ENCODE data around the gene CEP72. TPM values are rescaled to one million over a fixed set of nuclear protein-coding genes. Genes with fewer than 3 reads are reported as not detected.
"Not testable (repeated sequence)": the region's sequence is repeated elsewhere in the genome, so short reads cannot be mapped to it uniquely, and the experiment has no call there.

The CEP72 gene
- total and polyA plus RNA-seq, 2 donors (not counting 1 experiment from before 2014, with no cell fraction given), result 7.7 to 32.9 TPM

GRCh38 chr5:575636-576035 is 36.5 kb upstream of the CEP72 start:
- CTCF ChIA-PET, result no interaction called here
- Histone ChIP-seq H3K9me3 (ENCODE audit: control extremely low read depth in 1 of 3, control insufficient read depth in 2 of 3, insufficient read depth in 1 of 3, low read length in 2 of 3) (peaks cover 0 to 33% (median 24%) of the 10 kb centered on the region in 3 donors), H3K4me1 (ENCODE audit: control insufficient read depth in 2 of 2, insufficient read depth in 2 of 2, low read length in 2 of 2) (no peaks in the 10 kb centered on the region), H3K4me3 (ENCODE audit: control extremely low read depth in 1 of 5, extremely low read depth in 1 of 5, insufficient read depth in 1 of 5, low read depth in 2 of 5, low read length in 4 of 5) (no peak overlapping the region), H3K27me3 (replicated peaks in 1 of 4; ENCODE audit: control extremely low read depth in 1 of 4, control insufficient read depth in 3 of 4, insufficient read depth in 4 of 4, low read length in 3 of 4) (peaks cover 0 to 31% (median 6%) of the 10 kb centered on the region in 4 experiments), H4K20me1 (ENCODE audit: control insufficient read depth, insufficient read depth, low read length, poor library complexity, severe bottlenecking) (no peaks in the 10 kb centered on the region), H3K27ac (ENCODE audit: low read length in 2 of 2) (no peak overlapping the region), H2AFZ (ENCODE audit: insufficient read depth, low read depth, low read length, poor library complexity, severe bottlenecking) (no peak overlapping the region), H3K36me3 (replicated peaks in 1 of 2; ENCODE audit: control extremely low read depth in 1 of 2, control insufficient read depth in 1 of 2, extremely low read depth in 1 of 2, insufficient read depth in 2 of 2, low read length in 1 of 2) (no peaks in the 10 kb centered on the region), H3K4me2 (replicated peaks; ENCODE audit: low read depth, low read length, poor library complexity, severe bottlenecking) (no peak overlapping the region), H3K9ac (ENCODE audit: low read length) (no peak overlapping the region), H3K79me2 (ENCODE audit: control insufficient read depth, insufficient read depth, low read length) (no peaks in the 10 kb centered on the region)
- WGBS (ENCODE audit: insufficient coverage), result 39% methylated on average over 2 of the region's 4 CpGs
- TF ChIP-seq EZH2 (IDR thresholded peaks at IDR 0.05; ENCODE audit: borderline replicate concordance, insufficient read depth, low read depth, low read length, poor library complexity, severe bottlenecking), result no peak
- no peak for TF ChIP-seq CTCF (IDR thresholded peaks at IDR 0.05)
- POLR2A ChIA-PET, result no interaction called here
- H3K9me3 Mint-ChIP-seq (ENCODE audit: insufficient read depth), result peaks cover 13% of the 10 kb centered on the region
- ATAC-seq (ENCODE audit: low read depth) (no peak), DNase-seq (no peak)
- intact Hi-C loops (cut with micrococcal nuclease), result no loop called here
- peaks cover 3% of the 10 kb centered on the region for H3K4me1 Mint-ChIP-seq
- H3K27ac Mint-ChIP-seq, result no peak overlapping the region
- no peak overlapping the region for H3K4me3 Mint-ChIP-seq
- H3K27me3 Mint-ChIP-seq, result peaks cover 46% of the 10 kb centered on the region

- peaks cover 0 to 35% (median 10%) of the 10 kb centered on the region in 4 experiments for H3K27me3 ChIP-seq (replicated peaks in 1 of 4; ENCODE audit: control extremely low read depth in 1 of 4, control insufficient read depth in 3 of 4, insufficient read depth in 4 of 4, low read length in 3 of 4)
- Mint-ChIP-seq H3K27me3 (peaks cover 55% of the 10 kb centered on the region), H3K9me3 (ENCODE audit: insufficient read depth) (peaks cover 13% of the 10 kb centered on the region)
- H3K4me2 ChIP-seq (replicated peaks; ENCODE audit: low read depth, low read length, poor library complexity, severe bottlenecking); CTCF ChIA-PET; H3K4me3 Mint-ChIP-seq; H3K27ac ChIP-seq (ENCODE audit: low read length in 2 of 2); H3K4me1 Mint-ChIP-seq; intact Hi-C loops (cut with micrococcal nuclease); H2AFZ ChIP-seq (ENCODE audit: insufficient read depth, low read depth, low read length, poor library complexity, severe bottlenecking); POLR2A ChIA-PET; DNase-seq; H3K36me3 ChIP-seq (replicated peaks in 1 of 2; ENCODE audit: control extremely low read depth in 1 of 2, control insufficient read depth in 1 of 2, extremely low read depth in 1 of 2, insufficient read depth in 2 of 2, low read length in 1 of 2); H4K20me1 ChIP-seq (ENCODE audit: control insufficient read depth, insufficient read depth, low read length, poor library complexity, severe bottlenecking); H3K79me2 ChIP-seq (ENCODE audit: control insufficient read depth, insufficient read depth, low read length); H3K9ac ChIP-seq (ENCODE audit: low read length); H3K27ac Mint-ChIP-seq; H3K4me1 ChIP-seq (ENCODE audit: control insufficient read depth in 2 of 2, insufficient read depth in 2 of 2, low read length in 2 of 2); H3K4me3 ChIP-seq (ENCODE audit: control extremely low read depth in 1 of 5, extremely low read depth in 1 of 5, insufficient read depth in 1 of 5, low read depth in 2 of 5, low read length in 4 of 5); ATAC-seq (ENCODE audit: low read depth): not testable (repeated sequence)
- WGBS (ENCODE audit: insufficient coverage), result 100% methylated on average over 1 of the region's 2 CpGs
- H3K9me3 ChIP-seq (ENCODE audit: control extremely low read depth in 1 of 3, control insufficient read depth in 2 of 3, insufficient read depth in 1 of 3, low read length in 2 of 3), result peaks cover 0 to 33% (median 24%) of the 10 kb centered on the region in 3 donors
Measured at GRCh38 chr5:577214-577613, 34.9 kb upstream of the CEP72 start.

Data from B cell (primary cell).